ENCODE data around the gene MAP3K4. TPM values are rescaled to one million over a fixed set of nuclear protein-coding genes. Genes with fewer than 3 reads are reported as not detected.

Gene MAP3K4
- polyA plus RNA-seq, 1 donor from 2014 or later = 31.0 TPM

- TF ChIP-seq EZH2 (IDR thresholded peaks at IDR 0.05; ENCODE audit: borderline replicate concordance, insufficient read depth, low read length, poor library complexity, severe bottlenecking) (no peak), SMC3 (conservative IDR thresholded peaks at IDR 0.05; ENCODE audit: poor library complexity) (no peak), RAD21 (conservative IDR thresholded peaks at IDR 0.05) (no peak), EP300 (conservative IDR thresholded peaks at IDR 0.05; ENCODE audit: poor library complexity, severe bottlenecking) (no peak), MXI1 (conservative IDR thresholded peaks at IDR 0.05; ENCODE audit: poor library complexity, severe bottlenecking) (no peak)
- no peaks in the 10 kb centered on the region for H4K20me1 ChIP-seq (ENCODE audit: insufficient read depth)
- no peak overlapping the region for H3K27ac ChIP-seq (ENCODE audit: low read length)
- no peaks in the 10 kb centered on the region for H3K9me3 ChIP-seq (ENCODE audit: low read length)
- no peaks in the 10 kb centered on the region for H3K79me2 ChIP-seq (replicated peaks; ENCODE audit: insufficient read depth, low read length)
- H2AFZ ChIP-seq (ENCODE audit: low read depth, low read length) = no peak overlapping the region
- no peak overlapping the region for H3K4me3 ChIP-seq (ENCODE audit: low read length)
- no peaks in the 10 kb centered on the region for H3K9me2 ChIP-seq (ENCODE audit: insufficient read depth, low read length)
- no peak overlapping the region for H3K9ac ChIP-seq (ENCODE audit: low read length)
- H3K4me2 ChIP-seq (ENCODE audit: low read length) = no peak overlapping the region
- H3K36me3 ChIP-seq (ENCODE audit: insufficient read depth, low read length) = peaks cover 10% of the 10 kb centered on the region
- no peaks in the 10 kb centered on the region for H3K27me3 ChIP-seq (ENCODE audit: insufficient read depth, low read depth, low read length)
- no peaks in the 10 kb centered on the region for H3F3A ChIP-seq (ENCODE audit: insufficient read depth, low read length, poor library complexity, severe bottlenecking)
These were observed 144.4 kb downstream of the MAP3K4 start for GRCh38 chr6:161135695-161136591.

- Histone ChIP-seq H3K79me2 (replicated peaks; ENCODE audit: insufficient read depth, low read length) (no peaks in the 10 kb centered on the region), H3F3A (ENCODE audit: insufficient read depth, low read length, poor library complexity, severe bottlenecking) (no peaks in the 10 kb centered on the region), H3K9me3 (ENCODE audit: low read length) (no peaks in the 10 kb centered on the region), H3K27me3 (ENCODE audit: insufficient read depth, low read depth, low read length) (no peaks in the 10 kb centered on the region), H4K20me1 (ENCODE audit: insufficient read depth) (no peaks in the 10 kb centered on the region), H3K27ac (ENCODE audit: low read length) (no peak overlapping the region), H3K4me2 (ENCODE audit: low read length) (no peak overlapping the region), H3K4me3 (ENCODE audit: low read length) (no peak overlapping the region), H3K9ac (ENCODE audit: low read length) (no peak overlapping the region), H3K36me3 (ENCODE audit: insufficient read depth, low read length) (peaks cover 4% of the 10 kb centered on the region), H2AFZ (ENCODE audit: low read depth, low read length) (no peak overlapping the region), H3K9me2 (ENCODE audit: insufficient read depth, low read length) (no peaks in the 10 kb centered on the region)
- TF ChIP-seq CTCF (IDR thresholded peaks at IDR 0.05; ENCODE audit: poor library complexity, severe bottlenecking) (no peak), POLR2AphosphoS5 (IDR thresholded peaks at IDR 0.05) (no peak), SMC3 (conservative IDR thresholded peaks at IDR 0.05; ENCODE audit: poor library complexity) (no peak), TAF1 (IDR thresholded peaks at IDR 0.05; ENCODE audit: low read depth) (no peak), REST (IDR thresholded peaks at IDR 0.05; ENCODE audit: borderline replicate concordance) (no peak), RAD21 (conservative IDR thresholded peaks at IDR 0.05) (no peak), MXI1 (conservative IDR thresholded peaks at IDR 0.05; ENCODE audit: poor library complexity, severe bottlenecking) (no peak)
These were observed 145.1 kb downstream of the MAP3K4 start for GRCh38 chr6:161136655-161137054.
